MM.1S (cell line): ENCODE results near the gene EPN1.

ENCODE experiments used
- CTCF ChIP-seq: fragments of 300-600 bp; sonication (generic); IDR thresholded peaks from 2 replicates; pipeline ENCODE4 v1.5.1; 2016; ENCODE audit warnings: antibody characterized with exemption, low read length, mixed read lengths
- EZH2 ChIP-seq: fragments of 300-600 bp; sonication (generic); optimal IDR thresholded peaks from 2 replicates; pipeline ENCODE3; 2017; ENCODE audit warnings: low read depth, mild to moderate bottlenecking, antibody characterized with exemption, low read length, mixed read lengths

GRCh38 chr19:55686311-55687050, 11.5 kb downstream of the EPN1 start:
- TF ChIP-seq CTCF (no peak), EZH2 (no peak)
